IMR-90 (cell line): Measurements from ENCODE around the gene ZFAND6. TPM values are rescaled to one million over a fixed set of nuclear protein-coding genes. Genes with fewer than 3 reads are reported as not detected.

ENCODE experiments used
- ATAC-seq: fragments of 200-7000 bp; cut with Tn5 transposase; 2 replicates; pipeline ENCODE4 v1.9.1; 2020; ENCODE audit warnings: low read depth, mild to moderate bottlenecking, moderate library complexity
- BruUV-seq: library from RNA; stranded (reverse); fragments of 400-500 nt; replicated peaks from 2 replicates; lab custom pipeline; 2021; lab: Mats Ljungman, UMichigan
- CTCF ChIA-PET: fragments of 300-600 bp; formaldehyde crosslinking; extraction: SDS; loops from one replicate; lab custom pipeline; 2021; ENCODE audit warnings: antibody characterized with exemption; lab: Yijun Ruan, JAX
- POLR2A ChIA-PET: fragments of 300-600 bp; sonication (Branson Sonifier 250); formaldehyde crosslinking; loops from one replicate; lab custom pipeline; 2022; ENCODE audit warnings: antibody characterized with exemption; ENCODE audit not compliant: unreplicated experiment; lab: Charles Lee
- DNase-seq: peaks from one replicate; pipeline ENCODE4 v3.0.0; 2013
- H2AFZ ChIP-seq: replicated peaks from 2 replicates; pipeline ENCODE3; 2013; ENCODE audit warnings: low read length, mild to moderate bottlenecking; ENCODE audit not compliant: poor library complexity
- H2AK5ac ChIP-seq: 2 replicates; pipeline ENCODE4 v1.6.1; 2013; ENCODE audit warnings: low read depth, low read length, inconsistent platforms
- H2AK9ac ChIP-seq: replicated peaks from 2 replicates; pipeline ENCODE3; 2013; ENCODE audit warnings: mild to moderate bottlenecking, low read depth, low read length, moderate library complexity; ENCODE audit not compliant: poor library complexity
- H2BK120ac ChIP-seq: 2 replicates; pipeline ENCODE4 v1.6.1; 2013; ENCODE audit warnings: low read depth, low read length, inconsistent platforms
- H2BK15ac ChIP-seq: 3 replicates; pipeline ENCODE4 v1.6.1; 2013; ENCODE audit warnings: low read depth, low read length, inconsistent platforms
- H2BK20ac ChIP-seq: 2 replicates; pipeline ENCODE4 v1.6.1; 2013; ENCODE audit warnings: low read depth, mild to moderate bottlenecking, inconsistent platforms, low read length, moderate library complexity
- H2BK5ac ChIP-seq: 2 replicates; pipeline ENCODE4 v1.6.1; 2013; ENCODE audit warnings: mild to moderate bottlenecking, low read depth, low read length, inconsistent platforms; ENCODE audit not compliant: poor library complexity, severe bottlenecking
- H3K14ac ChIP-seq: replicated peaks from 2 replicates; pipeline ENCODE4 v1.6.1; 2013; ENCODE audit warnings: low read depth, low read length, inconsistent platforms
- H3K18ac ChIP-seq: 2 replicates; pipeline ENCODE4 v1.6.1; 2013; ENCODE audit warnings: low read depth, low read length, control low read depth
- H3K23ac ChIP-seq: 2 replicates; pipeline ENCODE4 v1.6.1; 2013; ENCODE audit warnings: low read depth, low read length, inconsistent platforms
- H3K27ac ChIP-seq: 2 replicates; pipeline ENCODE4 v1.5.1; 2013; ENCODE audit warnings: mild to moderate bottlenecking, control low read depth, low read length; ENCODE audit not compliant: insufficient read depth
- H3K27me3 ChIP-seq: 2 replicates; pipeline ENCODE4 v1.6.1; 2013; ENCODE audit warnings: low read length; ENCODE audit not compliant: control insufficient read depth, insufficient read depth
- H3K36me3 ChIP-seq: 2 replicates; pipeline ENCODE4 v1.6.1; 2013; ENCODE audit warnings: low read length, mixed read lengths; ENCODE audit not compliant: control insufficient read depth, insufficient read depth
- H3K4ac ChIP-seq: 2 replicates; pipeline ENCODE4 v1.6.1; 2013; ENCODE audit warnings: low read depth, low read length, inconsistent platforms
- H3K4me1 ChIP-seq: 2 replicates; pipeline ENCODE4 v1.6.1; 2013; ENCODE audit warnings: low read length, mixed read lengths; ENCODE audit not compliant: control insufficient read depth, insufficient read depth
- H3K4me2 ChIP-seq: 2 replicates; pipeline ENCODE4 v1.6.1; 2013; ENCODE audit warnings: low read depth, mild to moderate bottlenecking, control low read depth, low read length, moderate library complexity
- H3K4me3 ChIP-seq: 2 replicates; pipeline ENCODE4 v1.5.1; 2013; ENCODE audit warnings: low read depth, mild to moderate bottlenecking, control low read depth, low read length, moderate library complexity; ENCODE audit not compliant: insufficient read depth
- H3K56ac ChIP-seq: 2 replicates; pipeline ENCODE4 v1.6.1; 2013; ENCODE audit warnings: low read length, inconsistent platforms; ENCODE audit not compliant: insufficient read depth; ENCODE audit errors: extremely low read depth
- H3K79me1 ChIP-seq, 2 experiments: 2 replicates each; pipeline ENCODE4 v1.6.1; 2013; ENCODE audit warnings: low read length in 2 of 2, inconsistent platforms in 1 of 2, low read depth in 1 of 2
- H3K9ac ChIP-seq: 2 replicates; pipeline ENCODE4 v1.6.1; 2013; ENCODE audit warnings: low read depth, low read length, control low read depth
- H3K9me1 ChIP-seq: 2 replicates; pipeline ENCODE4 v1.6.1; 2013; ENCODE audit warnings: low read length, inconsistent platforms; ENCODE audit not compliant: insufficient read depth
- H3K9me3 ChIP-seq: 2 replicates; pipeline ENCODE4 v1.6.1; 2013; ENCODE audit warnings: low read length; ENCODE audit not compliant: control insufficient read depth, insufficient read depth
- H4K20me1 ChIP-seq: 2 replicates; pipeline ENCODE4 v1.6.1; 2013; ENCODE audit warnings: low read length, inconsistent platforms; ENCODE audit not compliant: insufficient read depth
- H4K5ac ChIP-seq: 2 replicates; pipeline ENCODE4 v1.6.1; 2013; ENCODE audit warnings: mild to moderate bottlenecking, low read depth, low read length, control low read depth
- H4K8ac ChIP-seq, 2 experiments: 2 replicates each; pipeline ENCODE4 v1.6.1; 2013; ENCODE audit warnings: low read depth in 2 of 2, low read length in 2 of 2, control low read depth in 1 of 2, inconsistent platforms in 1 of 2
- H4K91ac ChIP-seq: 2 replicates; pipeline ENCODE4 v1.6.1; 2013; ENCODE audit warnings: low read depth, low read length, inconsistent platforms; ENCODE audit not compliant: insufficient read depth
- BHLHE40 ChIP-seq: fragments of 150-350 bp; IDR thresholded peaks from 2 replicates; pipeline ENCODE4 v1.6.1; 2016; ENCODE audit warnings: mild to moderate bottlenecking, low read depth, low read length
- CEBPB ChIP-seq: IDR thresholded peaks from 2 replicates; pipeline ENCODE4 v1.6.1; 2012; ENCODE audit warnings: low read depth, low read length, improper control_type of control experiment
- CHD1 ChIP-seq: IDR thresholded peaks from 2 replicates; pipeline ENCODE4 v1.6.1; 2012; ENCODE audit warnings: low read depth, low read length, improper control_type of control experiment
- CTCF ChIP-seq: conservative IDR thresholded peaks from 2 replicates; pipeline ENCODE4 v1.5.1; 2012; ENCODE audit warnings: mild to moderate bottlenecking, low read depth, low read length, improper control_type of control experiment
- FOS ChIP-seq: fragments of 150-350 bp; IDR thresholded peaks from 2 replicates; pipeline ENCODE4 v1.6.1; 2016; ENCODE audit warnings: low read depth, low read length
- MAFK ChIP-seq: IDR thresholded peaks from 2 replicates; pipeline ENCODE4 v1.6.1; 2012; ENCODE audit warnings: low read depth, low read length, improper control_type of control experiment
- MAZ ChIP-seq: IDR thresholded peaks from 2 replicates; pipeline ENCODE4 v1.6.1; 2012; ENCODE audit warnings: low read depth, mild to moderate bottlenecking, low read length, improper control_type of control experiment, moderate library complexity, borderline replicate concordance
- MXI1 ChIP-seq: IDR thresholded peaks from 2 replicates; pipeline ENCODE4 v1.6.1; 2012; ENCODE audit warnings: low read depth, mild to moderate bottlenecking, low read length, moderate library complexity, borderline replicate concordance
- NFE2L2 ChIP-seq: fragments of 150-350 bp; IDR thresholded peaks from 2 replicates; pipeline ENCODE4 v1.6.1; 2016; ENCODE audit warnings: low read depth, mild to moderate bottlenecking, low read length
- POLR2A ChIP-seq: IDR thresholded peaks from 2 replicates; pipeline ENCODE4 v1.6.1; 2012; ENCODE audit warnings: mild to moderate bottlenecking, low read depth, low read length
- RCOR1 ChIP-seq: IDR thresholded peaks from 2 replicates; pipeline ENCODE4 v1.6.1; 2012; ENCODE audit warnings: mild to moderate bottlenecking, low read length, improper control_type of control experiment; ENCODE audit not compliant: insufficient replicate concordance
- RFX5 ChIP-seq: IDR thresholded peaks from 2 replicates; pipeline ENCODE4 v1.8.0; 2012; ENCODE audit warnings: low read depth, mild to moderate bottlenecking, low read length, moderate library complexity
- SMC3 ChIP-seq: fragments of 150-350 bp; IDR thresholded peaks from 2 replicates; pipeline ENCODE4 v1.6.1; 2016; ENCODE audit warnings: low read depth, mild to moderate bottlenecking, antibody characterized with exemption, low read length, moderate library complexity
- USF2 ChIP-seq: fragments of 150-350 bp; IDR thresholded peaks from 2 replicates; pipeline ENCODE4 v1.6.1; 2017; ENCODE audit warnings: mild to moderate bottlenecking, antibody characterized with exemption, low read length, low read depth
- WGBS, 2 experiments: methylation state at CpG; one replicate each; pipeline versions ENCODE4 v1.1.5 to v1.1.7; 2013; ENCODE audit warnings: missing lambda C conversion rate in 2 of 2; ENCODE audit not compliant: insufficient read length in 1 of 2; ENCODE audit errors: extremely low coverage in 2 of 2; 5-methylcytosine and 5-hydroxymethylcytosine counted together
- dilution Hi-C: fragments of 300-500 bp; cut with HindIII; formaldehyde crosslinking; loops from one replicate; pipeline ENCODE4 v1.14.3; 2018; ENCODE audit warnings: low sequenced_read_pairs; ENCODE audit not compliant: unreplicated experiment
- in situ Hi-C: fragments of 300-500 bp; cut with MboI; formaldehyde crosslinking; loops from 3 replicates; pipeline ENCODE4 v1.14.3; 2019; ENCODE audit warnings: low sequenced_read_pairs, inconsistent platforms, mixed read lengths
- intact Hi-C: fragments of 100-400 bp; cut with micrococcal nuclease; formaldehyde crosslinking; loops from 2 replicates; pipeline ENCODE4 v1.10.0; 2022
- polyA plus RNA-seq, 3 experiments: library from polyadenylated mRNA; depleted of rRNA; stranded (reverse); fragments of >200 nt; gene quantifications; 2 replicates each; pipeline ENCODE4 v1.2.3, GENCODE V29; 2012; ENCODE audit warnings: low replicate concordance in 1 of 3
- total RNA-seq: library from RNA; depleted of rRNA; stranded (reverse); fragments of >200 nt; gene quantifications from 2 replicates; pipeline ENCODE4 v1.2.3, GENCODE V29; 2012

ZFAND6 gene
- total and polyA plus RNA-seq, 2 of the 4 experiments (the other 2 are of a cell fraction) = 77.5 to 96.4 TPM

- WGBS, 2 experiments = 83% methylated on average over 3 of the region's 4 CpGs; no CpG with 5 or more reads in 1 of the 2 experiments
- TF ChIP-seq USF2 (no peak), MAFK (no peak), FOS (no peak), CTCF (no peak), RFX5 (no peak), RCOR1 (no peak), CHD1 (no peak), BHLHE40 (no peak), MAZ (no peak), MXI1 (no peak), POLR2A (no peak), CEBPB (no peak), NFE2L2 (no peak), SMC3 (no peak)
- H3K14ac ChIP-seq = no peak overlapping the region
- no peak overlapping the region for H2BK120ac ChIP-seq
- no peak overlapping the region for H2BK15ac ChIP-seq
- ATAC-seq (no peak), DNase-seq (no peak)
- H3K56ac ChIP-seq = no peak overlapping the region
- H2BK5ac ChIP-seq = no peak overlapping the region
- no peak overlapping the region for H2AK9ac ChIP-seq
- H3K9me1 ChIP-seq = peaks cover 14% of the 10 kb centered on the region; the same call in 1 of the 2 replicates
- no peak overlapping the region for H4K8ac ChIP-seq
- H3K79me1 ChIP-seq = peaks cover 0 to 18% of the 10 kb centered on the region in 2 experiments; a peak in 2 of 4 replicates
- H3K4me2 ChIP-seq = no peak overlapping the region
- in situ Hi-C loops = loop anchor here (10.0 kb wide), 1 partner anchor 267 kb away; no protein-coding TSS in a partner anchor
- H2BK20ac ChIP-seq = no peak overlapping the region
- H2AFZ ChIP-seq = no peak overlapping the region
- 0 out of 2 replicates have a peak, but pooled peaks cover 8% of the 10 kb centered on the region for H4K20me1 ChIP-seq
- peaks cover 11% of the 10 kb centered on the region for H3K36me3 ChIP-seq
- no peak overlapping the region for H3K9ac ChIP-seq
- H4K5ac ChIP-seq = no peak overlapping the region
- intact Hi-C loops = loop anchor here (2.0 to 10.0 kb wide), 5 partner anchors 99 to 791 kb away; partner anchors contain the start of gene MTHFS
- dilution Hi-C loops = no loop called here
- no peak overlapping the region for H3K27ac ChIP-seq
- BruUV-seq = no TSS peak
- H4K91ac ChIP-seq = no peak overlapping the region
- H3K4me3 ChIP-seq = no peak overlapping the region
- H3K27me3 ChIP-seq = no peaks in the 10 kb centered on the region
- no peak overlapping the region for H3K18ac ChIP-seq
- POLR2A ChIA-PET = no interaction called here
- H3K4me1 ChIP-seq = peaks cover 12% of the 10 kb centered on the region
- H3K4ac ChIP-seq = no peak overlapping the region
- CTCF ChIA-PET = no interaction called here
- H3K9me3 ChIP-seq = no peaks in the 10 kb centered on the region
- H3K23ac ChIP-seq = no peak overlapping the region
- H2AK5ac ChIP-seq = no peak overlapping the region
Observed at GRCh38 chr15:80171787-80172186, 112.3 kb downstream of the ZFAND6 start.
